Measurements from ENCODE around the gene ZBTB48.
"Not testable (repeated sequence)": the region's sequence is repeated elsewhere in the genome, so short reads cannot be mapped to it uniquely, and the experiment has no call there.

The ZBTB48 gene

DNA sequence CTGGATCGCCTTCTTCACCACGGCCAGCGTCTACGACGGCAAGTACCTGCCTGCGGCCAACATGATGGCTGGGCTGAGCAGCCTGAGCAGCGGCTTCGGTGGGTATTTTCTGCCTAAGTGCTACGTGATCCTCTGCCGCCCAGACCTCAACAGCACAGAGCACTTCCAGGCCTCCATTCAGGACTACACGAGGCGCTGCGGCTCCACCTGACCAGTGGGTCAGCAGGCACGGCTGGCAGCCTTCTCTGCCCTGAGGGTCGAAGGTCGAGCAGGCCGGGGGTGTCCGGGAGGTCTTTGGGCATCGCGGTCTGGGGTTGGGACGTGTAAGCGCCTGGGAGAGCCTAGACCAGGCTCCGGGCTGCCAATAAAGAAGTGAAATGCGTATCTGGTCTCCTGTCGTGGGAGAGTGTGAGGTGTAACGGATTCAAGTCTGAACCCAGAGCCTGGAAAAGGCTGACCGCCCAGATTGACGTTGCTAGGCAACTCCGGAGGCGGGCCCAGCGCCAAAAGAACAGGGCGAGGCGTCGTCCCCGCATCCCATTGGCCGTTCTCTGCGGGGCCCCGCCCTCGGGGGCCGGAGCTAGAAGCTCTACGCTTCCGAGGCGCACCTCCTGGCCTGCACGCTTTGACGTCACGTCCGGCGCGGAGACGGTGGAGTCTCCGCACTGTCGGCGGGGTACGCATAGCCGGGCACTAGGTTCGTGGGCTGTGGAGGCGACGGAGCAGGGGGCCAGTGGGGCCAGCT is at the start of gene ZBTB48:
Gene ZBTB48 (plus strand): TSS at position 621 of the 745 bp plus-strand sequence. CDS start 616 bp downstream, outside the sequence.
- peak; percentile 76 for DNase-seq

DNA sequence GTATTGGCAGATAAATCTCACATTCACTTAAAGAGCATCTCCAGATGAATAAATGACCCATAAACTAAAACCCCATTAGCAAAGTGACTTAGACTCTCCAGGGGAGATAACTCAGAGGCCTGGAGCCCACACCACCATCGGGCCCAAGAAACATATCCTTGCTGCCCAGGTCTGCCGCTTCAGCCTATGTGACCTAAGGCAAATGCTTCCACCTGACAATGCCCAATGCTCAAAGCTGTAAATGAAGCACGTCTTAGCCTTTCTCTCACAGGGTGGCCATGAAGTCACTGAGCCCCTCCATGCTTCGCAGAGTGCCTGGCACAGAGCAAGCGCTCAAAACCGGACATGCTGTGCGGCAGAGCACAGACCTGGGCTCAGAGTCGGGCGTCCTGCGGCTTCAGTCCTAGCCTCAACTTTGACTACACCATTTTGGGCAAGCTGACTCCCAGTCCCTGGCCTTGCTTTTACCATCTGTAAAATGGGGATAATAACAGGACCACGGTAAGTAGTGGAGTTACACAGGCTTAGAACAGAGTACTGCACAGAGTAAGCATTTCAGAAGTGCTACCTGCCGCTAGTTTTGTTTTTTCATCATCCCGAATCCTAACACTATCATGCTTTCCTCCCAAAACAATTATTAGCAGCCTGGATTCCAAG is 49.2 kb upstream of the ZBTB48 start:
- DNase-seq, result no peak

DNA sequence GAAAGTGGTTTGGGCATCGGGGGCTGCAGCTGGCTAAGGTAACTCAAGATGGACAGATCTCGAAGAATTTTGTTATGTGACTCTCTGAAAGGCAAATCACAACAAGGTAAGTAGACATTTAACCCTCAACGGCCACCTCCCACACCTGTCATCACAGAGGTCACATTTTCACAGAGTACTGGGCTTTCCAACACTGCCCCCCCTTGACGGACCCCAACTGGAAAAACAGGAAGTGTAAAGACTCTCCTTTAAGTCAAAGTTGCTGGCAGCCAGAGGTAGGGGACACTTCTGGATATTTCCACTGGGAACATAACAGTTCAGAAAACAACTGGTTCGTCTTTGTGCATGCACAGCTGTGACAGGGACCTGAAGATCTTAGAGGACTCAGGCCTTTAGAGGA is 47.8 kb upstream of the ZBTB48 start:
- no peak for DNase-seq

DNA sequence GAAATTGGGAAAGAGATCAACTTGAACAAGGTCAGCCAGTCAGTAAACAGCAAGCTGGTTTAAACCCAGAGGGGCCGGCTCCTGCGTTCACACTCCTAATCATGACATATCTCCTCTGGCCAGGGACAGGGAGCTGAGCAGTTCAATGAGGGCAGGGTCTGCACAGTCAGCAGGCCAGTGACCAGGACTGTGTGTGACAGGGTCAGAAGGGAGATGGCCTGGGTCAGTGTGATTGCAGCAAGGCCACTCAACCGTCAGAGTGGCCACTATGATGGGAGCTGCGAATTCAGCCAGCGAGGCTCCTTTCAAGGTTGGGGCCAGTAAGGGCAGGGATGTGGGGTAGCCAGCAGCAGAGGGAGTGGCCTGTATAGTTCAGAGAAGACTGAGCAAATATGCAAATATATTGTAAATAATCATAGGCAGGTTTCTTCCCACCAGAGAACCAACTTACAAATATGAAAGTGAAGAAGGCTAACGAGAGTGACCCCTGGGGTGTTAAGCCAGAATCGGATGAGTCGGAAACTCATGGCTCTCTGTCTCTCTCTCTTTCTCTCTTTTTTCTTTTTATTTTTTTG is 45.5 kb upstream of the ZBTB48 start:
- no peak for DNase-seq

DNA sequence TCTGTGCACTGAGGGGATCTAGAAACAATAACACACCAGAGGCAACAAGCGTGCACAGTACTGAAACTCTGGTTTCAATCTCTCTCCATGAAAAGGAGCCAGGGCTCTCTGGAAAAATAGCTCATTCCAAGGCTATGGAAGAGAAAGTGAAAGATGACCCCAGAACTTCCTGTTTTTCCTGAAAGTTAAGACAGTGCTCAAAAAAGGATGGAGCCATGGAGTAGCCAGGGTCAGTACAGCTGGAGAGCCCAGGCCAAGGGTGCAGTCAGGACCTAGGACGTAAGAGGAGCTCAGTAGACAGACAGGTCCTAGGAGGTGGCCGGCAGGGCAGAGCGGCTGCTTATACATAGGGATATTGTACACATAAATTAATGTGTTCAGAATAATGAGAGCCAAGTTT is 44.6 kb upstream of the ZBTB48 start:
- no peak for DNase-seq

DNA sequence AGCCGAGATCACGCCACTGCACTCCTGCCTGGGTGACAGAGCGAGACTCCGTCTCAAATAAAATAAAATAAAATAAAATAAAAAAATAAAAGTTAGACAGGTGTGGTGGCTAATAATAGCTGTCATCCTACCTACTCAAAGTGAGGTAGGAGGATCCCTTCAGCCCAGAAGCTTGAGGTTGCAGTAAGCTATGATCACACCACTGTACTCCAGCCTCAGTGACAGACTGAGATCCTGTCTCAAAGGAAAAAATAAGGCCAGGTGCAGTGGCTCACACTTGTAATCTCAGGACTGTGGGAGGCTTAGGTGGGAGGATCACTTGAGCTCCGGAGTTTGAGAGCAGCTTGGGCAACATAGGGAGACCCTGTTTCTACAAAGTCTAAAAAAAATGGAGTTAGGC is 43.5 kb upstream of the ZBTB48 start:
- no peak for DNase-seq

DNA sequence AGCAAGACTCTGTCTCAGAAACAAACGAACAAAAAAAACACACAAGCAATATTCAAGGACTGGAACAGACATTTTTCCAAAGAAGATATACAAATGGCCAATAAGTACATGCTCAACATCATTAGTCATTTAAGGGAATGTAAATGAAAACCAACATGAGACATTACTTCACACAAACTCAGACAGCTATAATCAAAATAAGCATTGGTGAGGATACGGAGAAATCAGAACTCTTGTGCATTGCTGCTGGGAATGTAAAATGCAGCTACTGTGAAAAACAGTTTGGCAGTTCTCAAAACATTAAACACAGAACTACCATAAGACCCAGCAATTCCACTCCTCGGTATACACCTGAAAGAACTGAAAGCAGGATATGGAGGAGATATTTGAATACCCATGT is 40.8 kb upstream of the ZBTB48 start:
- DNase-seq, result no peak

DNA sequence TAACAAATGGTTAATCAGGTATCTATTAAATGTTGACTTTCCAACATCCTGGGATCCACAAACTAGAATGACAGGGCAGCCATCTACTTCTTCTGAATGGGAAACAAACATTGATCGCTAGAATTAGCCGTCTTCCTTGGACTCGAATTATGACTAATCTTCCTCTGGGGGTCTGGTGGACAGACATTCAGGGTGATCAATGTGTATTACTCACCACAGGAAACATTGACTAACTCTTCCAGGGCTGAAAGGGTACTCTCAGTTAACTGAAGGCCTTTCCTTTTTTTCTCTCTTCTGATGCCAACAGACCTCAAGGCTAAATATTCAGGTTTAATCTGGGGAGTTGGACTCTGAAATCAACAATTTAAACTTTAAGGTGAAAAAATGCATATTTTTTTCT is 35.0 kb upstream of the ZBTB48 start:
- no peak for DNase-seq

DNA sequence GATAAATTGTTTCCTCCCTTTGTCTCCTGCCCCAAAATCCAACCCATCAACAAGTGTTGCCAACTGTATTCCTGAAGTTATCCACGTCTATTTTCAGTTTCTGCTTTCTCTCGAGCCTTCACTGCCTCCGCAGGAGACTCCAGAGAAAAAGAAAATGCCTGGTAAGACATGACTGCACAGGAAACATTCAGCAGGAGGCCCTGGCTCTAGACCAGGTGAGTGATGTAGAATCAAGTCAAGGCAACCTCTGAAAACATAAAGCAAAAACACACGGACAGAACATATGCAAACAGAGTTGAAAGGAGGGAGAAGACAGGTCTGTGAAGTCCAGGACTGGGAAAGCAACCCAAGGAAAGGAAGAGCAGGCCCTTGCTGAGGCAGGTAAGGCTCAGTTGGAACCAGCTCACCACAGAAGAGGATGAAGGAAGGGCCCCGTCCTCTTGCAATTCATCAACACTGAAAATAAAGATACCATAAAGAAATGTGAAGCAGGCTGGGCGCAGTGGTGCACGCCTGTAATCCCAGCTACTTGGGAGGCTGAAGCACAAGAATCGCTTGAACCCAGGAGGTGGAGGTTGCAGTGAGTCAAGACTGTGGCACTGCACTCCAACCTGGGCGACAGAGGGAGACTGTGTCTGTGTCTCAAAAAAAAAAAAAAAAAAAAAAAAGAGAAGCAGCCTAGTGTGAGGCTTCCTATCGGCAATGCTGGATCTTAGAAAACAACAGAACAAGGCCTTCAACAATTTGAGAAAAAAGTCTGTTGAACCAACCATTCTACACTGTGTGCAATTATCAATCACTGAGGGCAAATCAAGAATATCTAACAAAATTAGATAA is 34.3 kb upstream of the ZBTB48 start:
- DNase-seq, result no peak

DNA sequence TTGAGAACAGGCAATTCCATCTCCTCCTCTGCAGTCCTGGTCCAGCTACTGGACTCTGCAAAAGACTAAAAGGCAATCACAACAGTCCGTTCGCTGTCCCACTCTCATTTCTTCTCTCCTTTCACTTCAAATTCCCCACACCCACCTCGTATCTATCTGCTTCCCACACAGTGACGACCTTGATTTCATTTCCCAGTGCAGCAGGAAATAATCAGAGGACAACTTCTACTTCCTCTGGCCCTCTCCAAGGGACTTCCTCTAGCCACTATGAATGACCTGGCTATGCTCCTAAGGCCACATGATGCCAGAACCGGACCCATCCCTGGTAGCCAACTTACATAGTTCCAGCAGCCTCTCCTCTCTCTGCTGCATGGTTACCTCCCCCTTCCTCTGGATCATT is 33.5 kb upstream of the ZBTB48 start:
- DNase-seq, result no peak

DNA sequence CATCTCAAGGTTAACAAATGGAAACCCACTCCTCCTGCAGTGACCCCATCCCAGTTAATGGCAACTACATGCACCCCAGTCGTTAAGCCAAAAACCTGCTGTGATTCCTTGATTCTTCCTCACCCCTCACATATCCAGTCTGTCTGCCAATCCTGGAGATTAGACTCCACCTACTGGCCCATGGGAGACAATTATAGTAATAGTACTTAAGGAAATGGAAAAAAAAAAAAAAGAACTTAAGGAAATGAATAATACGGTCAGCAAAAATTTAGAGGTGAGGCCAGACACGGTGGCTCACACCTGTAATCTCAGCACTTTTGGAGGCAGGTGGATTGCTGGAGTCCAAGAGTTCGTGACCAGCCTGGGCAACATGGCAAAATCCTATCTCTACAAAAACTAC is 32.5 kb upstream of the ZBTB48 start:
- DNase-seq, result no peak

DNA sequence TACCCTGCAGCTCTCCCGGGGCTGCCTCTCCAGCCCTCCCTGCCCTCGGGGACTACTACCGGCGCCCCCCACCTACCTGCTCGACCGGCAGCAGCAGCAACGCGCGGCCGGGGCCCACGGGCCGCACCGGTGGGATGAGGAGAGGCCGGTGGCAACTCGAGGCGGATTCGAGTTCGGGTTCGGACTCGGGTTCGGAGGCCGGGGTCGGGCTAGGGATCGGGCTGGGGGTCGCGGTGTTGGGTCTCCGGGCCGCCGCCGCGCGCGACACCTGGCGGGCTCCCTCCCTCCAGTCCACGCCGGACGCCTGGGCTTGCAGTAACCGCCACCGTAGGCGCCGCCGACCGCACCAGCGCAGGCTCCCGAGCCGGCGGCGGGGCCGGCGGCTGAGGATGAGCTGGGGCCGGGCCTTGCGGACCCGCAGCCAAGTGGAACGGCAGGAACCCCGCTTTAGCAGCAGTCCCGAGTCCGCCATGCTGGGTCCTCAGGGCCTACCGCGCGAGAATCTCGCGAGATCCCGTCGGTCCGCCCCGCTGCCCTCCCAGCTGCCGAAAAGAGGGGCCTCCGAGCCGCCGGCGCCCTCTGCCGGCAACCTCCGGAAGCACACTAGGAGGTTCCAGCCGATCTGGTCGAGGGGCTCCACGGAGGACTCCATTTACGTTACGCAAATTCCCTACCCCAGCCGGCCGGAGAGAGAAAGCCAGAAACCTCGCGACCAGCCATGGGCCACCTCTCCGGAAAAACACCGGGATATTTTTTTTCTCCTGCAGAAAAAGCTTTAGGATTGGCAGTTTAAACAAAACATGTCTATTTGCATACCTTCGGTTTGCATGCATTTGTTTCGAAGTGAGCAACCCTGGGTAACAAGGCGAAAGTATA is 25.5 kb upstream of the ZBTB48 start, which contains the start of gene NOL9:
Gene NOL9 (minus strand): TSS at position 483 of the 876 bp plus-strand sequence. CDS start 11 bp downstream, at position 472.
- DNase-seq, result peak; percentile 31

DNA sequence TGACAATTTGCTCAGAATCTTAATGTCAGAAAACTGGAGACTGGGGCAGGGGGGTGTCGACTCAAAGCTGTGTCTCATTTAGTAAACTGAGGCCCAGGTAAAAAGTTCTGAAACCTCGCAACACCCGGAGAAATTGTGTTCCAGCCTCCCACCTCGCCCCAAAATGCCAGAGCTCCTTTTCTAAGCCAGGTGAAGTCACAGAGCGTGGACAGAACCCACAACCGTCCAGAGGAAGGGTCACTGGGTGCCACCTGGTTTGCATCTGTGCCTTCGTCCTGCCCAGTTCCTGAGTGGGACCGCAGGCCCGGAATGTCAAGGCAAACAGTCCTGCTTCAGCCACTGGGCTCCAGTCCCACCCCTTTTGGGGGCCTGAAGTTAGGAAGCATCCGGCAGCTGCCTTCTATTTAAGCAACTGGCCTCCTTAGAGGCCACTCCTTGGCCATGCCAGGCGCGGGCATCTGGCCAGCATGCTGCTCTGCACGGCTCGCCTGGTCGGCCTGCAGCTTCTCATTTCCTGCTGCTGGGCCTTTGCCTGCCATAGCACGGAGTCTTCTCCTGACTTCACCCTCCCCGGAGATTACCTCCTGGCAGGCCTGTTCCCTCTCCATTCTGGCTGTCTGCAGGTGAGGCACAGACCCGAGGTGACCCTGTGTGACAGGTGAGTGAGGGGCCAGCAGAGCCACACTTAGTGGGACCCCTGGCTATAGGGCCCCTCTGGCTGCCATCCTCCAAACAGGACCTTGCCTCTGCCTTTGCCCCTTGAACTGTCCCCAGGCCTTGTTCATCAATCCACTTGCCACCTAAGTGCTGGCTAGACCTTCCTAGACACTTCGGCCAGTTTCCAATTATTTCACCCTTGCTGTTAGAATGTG is 24.7 kb upstream of the ZBTB48 start, which contains the start of gene TAS1R1:
Gene TAS1R1 (plus strand): TSS at position 401 of the 872 bp plus-strand sequence. CDS start 67 bp downstream, at position 468.
- DNase-seq, result no peak

DNA sequence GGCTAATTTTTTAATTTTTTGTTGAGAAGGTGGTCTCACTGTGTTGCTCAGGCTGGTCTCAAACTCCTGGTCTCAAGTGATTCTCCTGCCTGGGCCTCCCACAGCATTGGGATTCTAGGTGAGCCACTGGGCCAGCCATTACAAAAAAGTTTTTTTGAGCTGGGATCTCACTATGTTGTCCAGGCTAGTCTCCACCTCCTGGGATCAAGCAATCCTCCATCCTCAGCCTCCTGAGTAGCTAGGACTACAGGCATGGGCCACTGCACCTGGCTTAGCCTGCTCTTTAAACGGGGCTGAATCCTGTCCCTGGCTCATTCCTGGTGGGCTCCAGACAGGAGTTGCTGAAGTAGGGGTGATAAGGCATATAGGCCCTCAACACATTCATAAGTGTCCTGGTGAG is 22.2 kb upstream of the ZBTB48 start:
- DNase-seq, result no peak

DNA sequence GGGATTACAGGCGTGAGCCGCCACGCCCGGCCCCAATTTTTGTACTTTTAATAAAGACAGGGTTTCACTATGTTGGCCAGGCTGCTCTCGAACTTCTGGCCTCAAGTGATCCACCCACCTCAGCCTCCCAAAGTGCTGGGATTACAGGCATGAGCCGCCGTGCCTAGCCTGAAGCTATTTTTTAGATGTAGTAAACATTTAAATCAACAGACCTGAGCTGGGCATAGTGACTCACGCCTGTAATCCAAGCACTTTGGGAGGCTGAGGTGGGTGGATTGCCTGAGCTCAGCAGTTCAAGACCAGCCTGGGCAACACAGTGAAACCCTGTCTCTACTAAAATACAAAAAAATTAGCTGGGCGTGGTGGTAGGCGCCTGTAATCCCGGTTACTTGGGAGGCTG is 20.6 kb upstream of the ZBTB48 start:
- DNase-seq, result not testable (repeated sequence)

DNA sequence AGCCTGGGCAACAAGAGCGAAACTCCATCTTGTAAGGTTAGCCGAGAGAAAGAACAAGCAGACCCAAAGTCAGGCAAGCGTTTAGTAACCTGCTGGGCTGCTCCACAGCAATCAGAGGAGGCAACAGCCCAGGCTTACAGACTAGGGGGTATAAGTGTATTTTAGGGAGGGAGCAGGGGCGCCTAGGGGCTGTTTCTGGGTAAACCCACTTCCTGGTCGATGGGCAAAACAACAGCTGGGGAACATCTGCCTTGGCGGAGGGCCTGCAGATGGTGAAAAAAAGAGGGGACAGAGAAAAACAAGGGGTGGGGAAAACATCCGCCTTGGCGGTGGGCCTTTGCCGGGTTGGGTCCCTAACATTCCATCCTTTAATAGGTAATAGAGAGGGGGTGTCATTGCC is 19.5 kb upstream of the ZBTB48 start:
- no peak for DNase-seq

DNA sequence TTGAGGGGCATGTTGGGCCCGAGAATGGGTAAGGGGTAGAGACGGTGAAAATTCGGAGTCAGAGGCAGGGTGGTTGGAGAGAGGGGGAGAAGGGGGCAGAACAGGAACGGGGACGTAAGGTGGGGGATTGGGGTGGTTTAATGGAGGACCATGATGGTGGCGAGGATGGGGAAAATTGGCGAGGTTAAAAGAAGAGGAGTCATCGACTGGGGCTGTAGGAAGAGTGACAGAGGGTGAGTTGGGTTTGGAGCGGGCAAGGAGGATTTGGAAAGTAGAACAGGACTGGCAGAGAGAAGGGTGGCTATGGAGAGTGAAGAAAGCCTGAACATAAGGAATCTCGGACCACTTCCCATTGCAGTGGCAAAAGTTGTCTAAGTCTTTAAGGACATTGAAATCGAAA is 10.8 kb upstream of the ZBTB48 start:
- DNase-seq, result no peak

DNA sequence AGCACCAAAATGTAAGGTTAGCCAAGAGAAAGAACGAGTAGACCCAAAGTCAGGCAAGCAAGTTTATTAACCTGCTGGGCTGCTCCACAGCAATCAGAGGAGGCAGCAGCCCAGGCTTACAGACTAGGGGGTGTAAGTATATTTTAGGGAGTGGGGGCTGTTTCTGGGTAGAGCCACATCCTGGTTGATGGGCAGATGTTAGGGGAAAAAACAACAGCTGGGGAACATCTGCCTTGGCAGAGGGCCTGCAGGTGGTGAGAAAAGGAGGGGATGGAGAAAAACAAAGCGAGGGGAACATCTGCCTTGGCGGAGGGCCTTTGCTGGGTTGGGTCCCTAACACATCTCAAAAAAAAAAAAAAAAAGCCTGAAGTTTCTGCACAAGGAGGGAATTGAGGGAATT is 9.7 kb upstream of the ZBTB48 start:
- DNase-seq, result no peak

DNA sequence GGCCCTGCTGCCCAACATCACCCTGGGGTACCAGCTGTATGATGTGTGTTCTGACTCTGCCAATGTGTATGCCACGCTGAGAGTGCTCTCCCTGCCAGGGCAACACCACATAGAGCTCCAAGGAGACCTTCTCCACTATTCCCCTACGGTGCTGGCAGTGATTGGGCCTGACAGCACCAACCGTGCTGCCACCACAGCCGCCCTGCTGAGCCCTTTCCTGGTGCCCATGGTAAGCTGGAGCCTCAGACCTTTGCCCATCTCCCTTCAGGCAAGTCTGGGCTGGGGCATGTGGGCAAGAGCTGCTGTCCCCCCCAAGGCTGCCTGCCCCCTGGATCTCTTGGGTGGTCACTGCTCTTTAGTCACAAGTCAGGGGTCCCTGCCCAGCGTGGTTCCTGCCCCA is 8.8 kb upstream of the ZBTB48 start:
- no peak for DNase-seq

DNA sequence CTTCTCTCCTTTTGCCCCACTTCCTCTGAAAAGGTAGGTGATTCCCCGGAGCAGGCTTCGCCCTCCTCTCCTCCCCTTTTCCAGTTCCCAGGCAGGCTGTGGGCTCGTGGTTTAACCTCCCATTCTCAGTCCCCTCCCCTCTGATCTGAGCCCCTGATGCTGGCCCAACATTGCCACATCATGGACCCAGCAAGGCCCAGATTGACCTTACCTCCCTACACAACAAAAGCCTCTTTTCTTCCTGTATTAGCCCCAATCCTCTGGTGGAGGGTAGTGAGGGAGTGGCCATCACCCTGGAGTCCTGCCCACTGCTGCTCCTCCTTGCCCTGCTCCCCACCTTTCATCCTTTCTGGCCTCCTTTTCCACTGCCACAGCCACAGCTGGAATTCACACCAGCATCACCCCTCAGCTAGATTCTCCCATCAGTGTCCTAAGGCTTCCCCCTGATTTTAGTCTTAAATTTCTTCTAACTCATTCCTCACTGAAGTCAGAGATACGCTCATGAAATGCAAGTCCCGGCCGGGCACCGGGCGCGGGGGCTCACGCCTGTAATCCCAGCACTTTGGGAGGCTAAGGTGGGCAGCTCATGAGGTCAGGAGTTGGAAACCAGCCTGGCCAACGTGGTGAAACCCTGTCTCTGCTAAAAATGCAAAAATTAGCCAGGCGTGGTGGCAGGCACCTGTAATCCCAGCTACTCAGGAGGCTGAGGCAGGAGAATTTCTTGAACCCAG is 7.0 kb upstream of the ZBTB48 start:
- no peak for DNase-seq
